Measurements from ENCODE around the gene USP33. TPM values are rescaled to one million over a fixed set of nuclear protein-coding genes. Genes with fewer than 3 reads are reported as not detected.

USP33 gene
- total RNA-seq, 1 donor from 2014 or later, result 26.3 TPM

Other genes starting within 250 kb of the USP33 start
- gene ZZZ3, start 77.2 kb downstream of the USP33 start, total RNA-seq, result 35.1 TPM
- gene MIGA1, start 19.8 kb upstream of the USP33 start, total RNA-seq, result 11.1 TPM
- 532 TPM for gene NEXN, start 128.8 kb upstream of the USP33 start, total RNA-seq
- gene FUBP1, start 219.2 kb upstream of the USP33 start, total RNA-seq, result 80.0 TPM
- gene DNAJB4, start 245.1 kb upstream of the USP33 start, total RNA-seq, result 140 TPM